Ovary (tissue), 3 donors: Measurements from ENCODE around the gene FLACC1.

Experiments
- POLR2A ChIP-seq: fragments of 450-650 bp; IDR thresholded peaks from one replicate; pipeline ENCODE4 v1.6.1; 2017; ENCODE audit warnings: antibody characterized with exemption, mild to moderate bottlenecking, moderate library complexity
- TF ChIP-seq, protein P1 (sequence below), 3 donors: fragments of 450-650 bp in 2 of 3; fragments of 200-600 bp in 1 of 3; IDR thresholded peaks; one replicate each; pipeline versions ENCODE4 v1.5.1 to v1.8.0; 2016 to 2022; ENCODE audit warnings: antibody characterized with exemption in 3 of 3, mild to moderate bottlenecking in 1 of 3
- donor health status: DM: no; HTN: no; CAD: no.

DNA sequence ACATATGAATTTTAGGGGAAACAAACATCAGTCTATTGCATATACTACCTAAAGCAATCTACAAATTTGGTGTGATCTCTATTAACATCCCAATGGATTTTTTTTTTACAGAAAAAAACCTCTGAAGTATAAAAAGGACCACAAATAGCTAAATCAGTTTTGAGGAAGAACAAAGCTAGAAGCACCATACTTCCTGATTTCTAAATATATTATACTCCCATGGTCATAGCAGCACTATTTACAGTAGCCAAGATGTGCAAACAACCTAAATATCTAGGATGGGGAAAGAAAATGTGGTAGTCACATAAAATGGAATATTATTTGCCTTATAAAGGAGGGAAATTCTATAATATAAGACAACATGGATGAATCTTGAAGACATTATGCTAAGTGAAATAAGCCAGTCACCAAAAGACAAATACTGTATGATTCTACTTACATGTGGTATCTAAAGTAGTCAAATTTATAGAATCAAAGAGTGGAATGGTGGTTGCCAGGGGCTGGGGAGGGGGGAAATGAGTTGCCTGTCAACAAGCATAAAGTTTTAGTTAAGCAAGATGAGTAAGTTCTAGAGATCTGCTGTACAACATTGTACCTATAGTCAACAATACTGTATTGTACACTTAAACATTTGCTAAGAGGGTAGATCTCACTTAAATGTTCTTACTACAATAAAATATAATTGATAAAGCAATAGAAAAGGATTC lies 114.4 kb downstream of the FLACC1 start:
- TF ChIP-seq, protein P1, sequence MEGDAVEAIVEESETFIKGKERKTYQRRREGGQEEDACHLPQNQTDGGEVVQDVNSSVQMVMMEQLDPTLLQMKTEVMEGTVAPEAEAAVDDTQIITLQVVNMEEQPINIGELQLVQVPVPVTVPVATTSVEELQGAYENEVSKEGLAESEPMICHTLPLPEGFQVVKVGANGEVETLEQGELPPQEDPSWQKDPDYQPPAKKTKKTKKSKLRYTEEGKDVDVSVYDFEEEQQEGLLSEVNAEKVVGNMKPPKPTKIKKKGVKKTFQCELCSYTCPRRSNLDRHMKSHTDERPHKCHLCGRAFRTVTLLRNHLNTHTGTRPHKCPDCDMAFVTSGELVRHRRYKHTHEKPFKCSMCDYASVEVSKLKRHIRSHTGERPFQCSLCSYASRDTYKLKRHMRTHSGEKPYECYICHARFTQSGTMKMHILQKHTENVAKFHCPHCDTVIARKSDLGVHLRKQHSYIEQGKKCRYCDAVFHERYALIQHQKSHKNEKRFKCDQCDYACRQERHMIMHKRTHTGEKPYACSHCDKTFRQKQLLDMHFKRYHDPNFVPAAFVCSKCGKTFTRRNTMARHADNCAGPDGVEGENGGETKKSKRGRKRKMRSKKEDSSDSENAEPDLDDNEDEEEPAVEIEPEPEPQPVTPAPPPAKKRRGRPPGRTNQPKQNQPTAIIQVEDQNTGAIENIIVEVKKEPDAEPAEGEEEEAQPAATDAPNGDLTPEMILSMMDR (IDR thresholded peaks at IDR 0.05): no peak
- no peak for TF ChIP-seq POLR2A
